Activated CD4-positive, alpha-beta T cell treated with anti-CD3 and anti-CD28 coated beads, Interleukin-10, Interleukin-2, amounts not matched to agents 100 ng/mL and 50 ng/mL, durations not matched to agents 16 hours and 8 hours (primary cell): ENCODE data around the gene ERBB2.

ENCODE experiments used
- DNase-seq: peaks from one replicate; pipeline ENCODE4 v3.0.0-alpha.2; 2020

Gene ERBB2

GRCh38 chr17:39699818-39700147, at the start of gene ERBB2:
Gene ERBB2, plus strand, starts transcription at chr17:39700064. Its CDS starts 175 bp downstream, at chr17:39700239.
- no peak for DNase-seq

- DNase-seq: no peak
Measured at GRCh38 chr17:39650121-39650579, 49.7 kb upstream of the ERBB2 start.

- DNase-seq: no peak
Measured at GRCh38 chr17:39651923-39652586, 47.8 kb upstream of the ERBB2 start.

- no peak for DNase-seq
Measured at GRCh38 chr17:39652587-39653315, 47.1 kb upstream of the ERBB2 start.

- no peak for DNase-seq
Measured at GRCh38 chr17:39653316-39653661, 46.6 kb upstream of the ERBB2 start.

GRCh38 chr17:39653662-39654331, 46.1 kb upstream of the ERBB2 start:
- DNase-seq: peak; percentile 83

- DNase-seq: no peak
Measured at GRCh38 chr17:39655105-39655504, 44.8 kb upstream of the ERBB2 start.

- DNase-seq: no peak
Measured at GRCh38 chr17:39658346-39658745, 41.5 kb upstream of the ERBB2 start.

- DNase-seq: no peak
Measured at GRCh38 chr17:39658760-39659159, 41.1 kb upstream of the ERBB2 start.

- DNase-seq: no peak
Measured at GRCh38 chr17:39659279-39660010, 40.4 kb upstream of the ERBB2 start.

GRCh38 chr17:39660011-39660360, 39.9 kb upstream of the ERBB2 start:
- no peak for DNase-seq

GRCh38 chr17:39660397-39661385, 39.2 kb upstream of the ERBB2 start:
- no peak for DNase-seq

- no peak for DNase-seq
Measured at GRCh38 chr17:39661744-39662541, 37.9 kb upstream of the ERBB2 start.

GRCh38 chr17:39662551-39663339, 37.1 kb upstream of the ERBB2 start:
- DNase-seq: no peak

- DNase-seq: no peak
Measured at GRCh38 chr17:39663340-39663687, 36.5 kb upstream of the ERBB2 start.

GRCh38 chr17:39663688-39664580, 35.9 kb upstream of the ERBB2 start:
- no peak for DNase-seq

GRCh38 chr17:39664581-39665561, 35.0 kb upstream of the ERBB2 start, which contains the start of gene TCAP:
Gene TCAP, plus strand, starts transcription at chr17:39665349. Its CDS starts 11 bp downstream, at chr17:39665360.
- no peak for DNase-seq

GRCh38 chr17:39665642-39666224, 34.1 kb upstream of the ERBB2 start:
- DNase-seq: no peak
